HG02763 (cell line): ENCODE data around the gene CS.
"Not testable (repeated sequence)": the region's sequence is repeated elsewhere in the genome, so short reads cannot be mapped to it uniquely, and the experiment has no call there.

Experiments
- ATAC-seq: cut with Tn5 transposase; IDR thresholded peaks from one replicate; pipeline ENCODE4 v1.9.1; 2021; ENCODE audit warnings: mild to moderate bottlenecking, moderate library complexity; ENCODE audit not compliant: unreplicated experiment

CS gene

DNA sequence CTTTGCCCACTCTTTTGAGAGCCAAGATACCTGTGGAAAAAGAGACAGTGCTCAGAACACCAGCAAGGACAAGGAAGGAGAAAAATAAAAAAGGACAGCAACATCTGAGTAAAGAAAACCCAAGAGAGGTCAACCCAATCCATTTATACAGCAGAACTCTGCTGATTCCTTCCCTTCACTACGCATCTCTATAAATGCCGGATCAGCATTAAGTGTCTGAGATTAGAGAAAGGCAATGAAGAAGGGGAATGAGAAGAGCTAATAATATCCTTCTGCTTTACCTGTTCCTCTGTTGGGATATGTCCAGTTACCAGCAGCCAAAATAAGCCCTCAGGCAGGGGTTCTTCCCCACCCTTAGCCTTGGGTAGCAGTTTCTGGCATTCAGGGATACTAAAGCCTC, 17.6 kb downstream of the CS start:
- ATAC-seq, result no peak

DNA sequence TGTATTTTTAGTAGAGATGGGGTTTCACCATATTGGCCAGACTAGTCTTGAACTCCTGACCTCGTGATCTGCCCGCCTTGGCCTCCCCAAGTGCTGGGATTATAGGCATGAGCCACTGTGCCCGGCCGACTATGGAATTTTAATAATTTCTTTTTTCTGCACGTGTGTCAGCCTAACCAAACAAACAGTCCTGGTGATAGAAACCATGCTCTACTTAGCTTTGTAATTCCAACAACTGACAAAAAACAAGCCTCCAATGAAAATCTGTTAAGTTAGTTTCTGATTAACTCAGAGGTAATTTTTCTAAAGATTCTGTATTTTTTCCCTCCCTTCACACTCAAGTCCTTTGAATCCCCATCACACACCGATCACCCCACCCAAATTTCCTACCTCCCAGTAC, 18.1 kb downstream of the CS start:
- no peak for ATAC-seq

DNA sequence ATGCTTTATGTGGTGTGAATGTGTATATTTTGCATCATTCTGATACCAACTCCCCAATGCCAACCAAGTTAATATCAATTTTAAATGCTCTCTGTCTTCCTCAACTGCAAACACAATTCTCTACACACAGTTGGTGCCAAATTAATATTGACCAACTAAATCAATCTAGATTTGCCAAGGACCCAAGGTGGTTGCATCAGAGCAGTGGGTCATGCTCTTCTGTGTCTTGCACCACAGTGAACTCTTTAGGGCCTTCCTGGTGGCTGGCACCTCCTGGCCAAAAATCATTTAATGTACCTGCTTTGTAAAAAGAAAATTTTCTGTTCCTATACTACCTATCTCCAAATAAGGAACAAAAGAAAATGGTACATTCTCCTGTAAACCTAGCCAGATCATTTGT, 19.3 kb downstream of the CS start:
- ATAC-seq, result no peak

DNA sequence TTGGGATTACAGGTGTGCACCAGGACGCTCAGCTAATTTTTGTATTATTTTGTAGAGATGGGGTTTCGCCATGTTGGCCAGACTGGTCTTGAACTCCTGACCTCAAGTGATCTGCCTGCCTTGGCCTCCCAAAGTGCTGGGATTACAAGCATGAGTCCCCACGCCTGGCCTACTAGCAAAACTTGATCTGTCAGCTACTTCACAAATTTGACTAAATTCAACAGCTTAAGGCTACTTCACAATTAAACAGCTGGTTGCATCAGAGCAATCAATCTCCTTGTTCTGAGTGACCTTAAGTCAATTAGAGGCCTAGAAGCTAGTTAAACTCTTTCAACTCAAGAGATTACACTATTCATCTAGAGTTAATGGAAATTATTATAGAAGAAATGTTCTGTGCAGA, 21.2 kb downstream of the CS start:
- ATAC-seq, result no peak

DNA sequence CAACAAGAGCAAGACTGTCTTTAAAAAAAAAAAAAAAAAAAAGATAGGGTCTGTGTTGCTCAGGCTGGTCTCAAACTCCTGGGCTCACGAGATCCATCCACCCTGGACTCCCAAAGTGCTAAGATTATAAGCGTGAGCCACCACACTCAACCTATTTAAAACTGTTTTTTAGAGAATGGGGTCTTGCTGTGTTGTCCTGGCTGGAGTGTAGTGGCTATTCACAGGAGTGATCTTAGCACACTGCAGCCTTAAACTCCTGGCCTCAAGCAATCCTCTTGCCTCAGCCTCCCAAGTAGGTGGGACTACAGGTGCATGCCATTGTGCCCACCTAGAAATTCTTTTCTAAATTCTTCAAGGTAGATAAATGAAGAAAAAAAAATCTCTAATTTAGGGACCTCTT, 25.8 kb downstream of the CS start:
- no peak for ATAC-seq

DNA sequence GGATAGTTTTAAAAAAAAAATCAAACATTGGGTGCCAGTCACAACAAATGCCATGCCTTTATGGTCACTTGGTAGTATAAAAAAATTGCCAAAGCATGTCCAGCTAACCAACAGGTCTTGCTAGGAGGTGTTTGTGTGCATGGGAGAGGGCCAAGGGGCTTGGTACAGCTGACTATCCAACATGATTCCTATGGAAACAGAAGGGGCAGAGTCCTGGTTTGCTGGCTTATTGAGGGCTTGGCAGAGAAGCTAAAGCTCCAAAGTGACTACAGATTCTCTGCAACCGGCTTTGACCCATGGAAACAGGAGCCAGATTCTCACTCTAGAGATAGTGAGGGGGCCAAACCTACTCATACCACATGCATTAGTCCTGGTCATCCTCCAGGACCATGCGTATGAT, 27.7 kb downstream of the CS start:
- not testable (repeated sequence) for ATAC-seq

DNA sequence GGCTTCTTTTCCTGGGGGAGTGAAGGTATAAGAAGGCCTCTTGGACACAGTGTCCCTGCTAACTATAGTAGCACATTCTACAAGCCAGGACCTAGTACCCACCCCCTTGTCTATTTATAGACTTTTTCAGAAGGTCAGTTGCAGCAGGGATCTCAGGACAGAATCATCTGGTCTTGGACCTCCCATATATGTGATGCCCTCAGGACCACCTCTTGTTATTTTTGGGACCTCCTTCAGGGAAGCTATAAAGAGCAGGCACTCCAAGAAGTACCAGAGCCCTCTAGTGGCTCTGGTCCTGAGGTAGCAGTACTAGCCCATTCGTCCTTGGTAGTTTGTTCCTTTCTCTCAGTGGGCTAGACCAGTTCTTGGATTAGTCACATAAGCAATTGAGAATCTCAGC, 29.1 kb downstream of the CS start:
- ATAC-seq, result no peak

DNA sequence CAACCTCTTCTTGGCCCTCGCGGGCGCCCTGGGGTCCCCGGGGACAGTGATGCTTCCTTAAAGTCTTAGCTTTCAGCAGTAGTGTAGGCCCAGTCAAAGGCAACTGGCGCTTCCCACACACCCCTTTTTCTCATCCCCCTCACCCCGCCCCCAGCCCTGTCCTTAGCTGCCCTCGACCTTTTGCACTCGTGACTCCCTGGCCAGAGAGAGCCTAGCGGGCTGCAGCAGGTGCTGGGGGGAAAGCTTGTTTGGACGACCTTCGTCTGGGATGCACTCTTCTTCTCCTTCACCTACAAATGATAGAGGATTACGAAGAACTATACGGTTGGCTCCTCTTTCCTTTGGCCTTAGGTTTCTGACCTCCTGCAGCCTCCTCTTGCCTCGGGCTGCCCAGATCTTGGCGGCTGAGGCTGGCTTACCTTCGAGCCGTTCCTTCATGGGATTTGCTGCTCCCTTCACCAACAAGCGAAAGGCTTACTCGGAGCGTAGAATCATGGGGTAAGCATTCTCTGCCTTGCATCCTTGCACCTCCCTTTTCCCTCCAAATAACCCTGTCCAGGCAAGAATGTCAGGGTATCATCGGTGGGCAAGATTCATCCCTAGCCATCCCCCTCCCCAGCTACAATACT, 32.6 kb downstream of the CS start:
- ATAC-seq, result peak; percentile 1

DNA sequence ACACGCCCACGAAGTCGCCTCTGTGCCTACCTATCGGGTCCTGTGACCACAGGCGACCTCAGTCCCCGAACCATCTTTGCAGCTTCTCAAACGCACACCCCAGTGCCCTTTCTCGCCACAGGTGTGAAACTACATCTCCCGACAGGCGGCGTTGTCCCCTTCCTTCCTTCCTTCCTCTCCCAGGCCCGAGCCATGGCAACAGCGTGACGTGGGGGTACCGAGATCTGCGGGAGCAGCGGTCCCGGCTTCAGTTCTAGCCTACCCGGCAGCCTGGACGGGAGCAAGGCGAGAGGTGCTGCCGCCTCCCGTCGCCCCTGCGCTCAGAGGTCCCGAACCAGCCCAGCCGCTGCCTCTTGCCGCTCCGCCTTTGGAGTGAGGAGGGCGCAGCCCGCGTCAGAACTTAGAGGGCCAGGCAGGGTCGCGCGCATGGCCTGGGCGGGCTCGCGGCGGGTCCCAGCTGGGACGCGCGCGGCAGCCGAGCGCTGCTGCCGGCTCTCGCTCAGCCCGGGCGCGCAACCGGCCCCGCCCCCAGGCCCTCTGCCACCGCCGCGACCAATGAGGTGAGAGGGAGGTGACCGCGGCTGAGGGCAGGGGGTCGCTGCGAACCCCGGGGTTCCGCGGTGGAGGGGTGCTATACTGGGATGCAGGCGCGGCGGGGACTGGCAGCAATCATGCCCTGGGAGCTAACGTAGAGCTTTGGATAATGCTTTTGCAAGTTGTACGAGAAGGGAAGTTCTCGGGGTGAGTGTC, 33.3 kb downstream of the CS start, which contains the start of gene COQ10A:
COQ10A (plus strand) TSS at position 250 of the 750 bp plus-strand sequence; CDS start at position 427, 177 bp downstream.
- ATAC-seq, result peak; percentile 87

DNA sequence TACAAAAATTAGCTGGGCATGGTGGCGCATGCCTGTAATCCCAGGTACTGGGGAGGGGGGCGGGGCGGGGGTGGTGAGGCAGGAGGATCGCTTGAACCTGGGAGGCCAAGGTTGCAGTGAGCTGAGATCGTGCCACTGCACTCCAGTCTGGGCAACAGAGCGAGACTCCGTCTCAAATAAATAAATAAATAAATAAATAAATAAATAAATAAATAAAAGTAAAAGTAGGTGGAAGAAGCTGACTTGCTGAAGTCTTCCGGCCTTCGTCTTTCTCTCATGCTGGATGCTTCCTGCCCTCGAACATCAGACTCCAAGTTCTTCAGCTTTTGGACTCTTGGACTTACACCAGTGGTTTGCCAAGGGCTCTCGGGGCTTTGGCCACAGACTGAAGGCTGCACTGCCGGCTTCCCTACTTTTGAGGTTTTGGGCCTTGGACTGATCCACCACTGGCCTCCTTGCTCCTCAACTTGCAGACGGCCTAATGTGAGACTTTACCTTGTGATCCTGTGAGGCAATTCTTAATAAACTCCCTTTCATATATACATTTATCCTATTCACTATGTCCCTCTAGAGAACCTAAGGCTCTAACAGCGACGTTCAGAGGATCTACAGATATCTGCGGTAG, 34.0 kb downstream of the CS start:
- ATAC-seq, result not testable (repeated sequence)

DNA sequence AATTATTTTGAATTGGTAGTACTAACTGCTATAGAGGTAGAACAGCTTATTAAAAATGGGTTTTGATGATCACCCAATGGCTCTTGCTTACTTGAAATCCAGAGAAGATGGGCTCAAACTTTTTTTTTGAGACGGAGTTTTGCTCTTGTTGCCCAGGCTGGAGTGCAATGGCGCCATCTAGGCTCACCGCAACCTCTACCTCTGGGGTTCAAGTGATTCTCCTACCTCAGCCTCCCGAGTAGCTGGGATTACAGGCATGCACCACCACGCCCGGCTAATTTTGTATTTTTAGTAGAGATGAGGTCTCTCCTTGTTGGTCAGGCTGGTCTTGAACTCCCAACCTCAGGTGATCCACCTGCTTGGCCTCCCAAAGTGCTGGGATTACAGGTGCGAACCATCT, 37.2 kb downstream of the CS start:
- not testable (repeated sequence) for ATAC-seq

DNA sequence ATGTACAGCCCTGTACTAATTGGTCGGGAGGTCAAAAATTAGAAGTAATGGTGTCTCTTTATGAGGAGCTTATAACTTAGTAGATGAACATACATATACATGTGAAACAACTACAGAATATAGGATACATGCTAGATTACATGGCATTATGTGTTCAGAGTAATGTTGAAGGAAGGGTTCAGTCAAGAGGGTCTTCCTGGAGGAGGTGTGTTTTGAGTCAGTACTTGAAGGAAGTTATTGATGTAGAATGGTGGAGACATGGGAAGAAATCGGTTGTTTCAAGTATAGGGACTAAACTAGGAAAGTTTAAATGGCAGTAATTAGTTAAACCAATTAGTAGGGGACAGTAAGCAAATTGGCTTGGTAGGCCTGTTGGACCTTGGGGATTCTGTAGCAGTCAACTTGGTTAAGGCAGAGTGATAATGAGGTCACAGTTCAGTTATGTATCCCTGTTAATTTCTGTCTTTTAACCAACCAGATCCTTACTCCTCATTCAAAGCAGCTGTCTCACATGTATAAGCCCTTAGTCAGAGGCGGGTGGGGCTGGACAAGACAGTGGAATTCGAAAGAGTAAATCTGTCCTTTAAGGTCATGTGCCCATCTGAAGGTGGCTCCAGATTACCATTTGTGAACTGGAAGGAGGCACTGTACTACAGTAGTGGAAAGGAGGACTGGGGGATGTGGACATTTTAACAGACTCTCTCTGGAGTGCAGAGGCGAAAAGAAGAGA, 38.5 kb downstream of the CS start:
- no peak for ATAC-seq

DNA sequence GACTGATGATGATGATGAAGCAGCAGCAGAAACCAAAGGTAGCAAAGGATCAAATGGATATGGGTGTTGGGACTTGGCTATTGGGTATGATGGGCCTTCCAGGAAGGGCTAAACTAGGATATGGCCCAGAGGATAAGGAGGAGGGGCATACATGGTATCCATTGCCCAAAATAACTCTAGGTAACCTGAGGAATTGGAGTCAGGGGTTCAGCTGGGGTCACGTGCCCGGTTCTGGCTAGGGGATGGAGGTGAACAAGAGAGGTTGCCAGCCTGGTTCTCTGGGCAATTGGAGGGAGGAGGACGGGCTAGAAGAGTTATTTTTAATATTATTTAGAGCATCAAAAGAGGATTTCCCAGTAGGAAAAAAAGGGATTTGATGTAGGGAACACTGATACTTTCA, 39.2 kb downstream of the CS start:
- ATAC-seq, result no peak

DNA sequence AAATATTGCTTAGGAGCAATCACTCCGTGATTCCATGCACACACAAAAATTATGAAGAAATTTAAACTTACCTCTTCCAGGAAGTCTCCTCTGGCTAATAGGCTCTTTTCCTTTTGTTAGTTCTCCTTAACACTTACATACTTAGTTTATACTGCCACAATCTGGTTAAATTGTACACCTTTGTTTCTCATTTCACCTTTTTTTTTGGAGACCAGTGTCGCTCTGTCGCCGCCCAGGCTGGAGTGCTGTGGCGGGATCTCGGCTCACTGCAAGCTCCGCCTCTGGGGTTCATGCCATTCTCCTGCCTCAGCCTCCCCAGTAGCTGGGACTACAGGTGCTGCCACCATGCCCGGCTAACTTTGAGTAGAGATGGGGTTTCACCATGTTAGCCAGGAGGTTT, 39.8 kb downstream of the CS start:
- no peak for ATAC-seq

DNA sequence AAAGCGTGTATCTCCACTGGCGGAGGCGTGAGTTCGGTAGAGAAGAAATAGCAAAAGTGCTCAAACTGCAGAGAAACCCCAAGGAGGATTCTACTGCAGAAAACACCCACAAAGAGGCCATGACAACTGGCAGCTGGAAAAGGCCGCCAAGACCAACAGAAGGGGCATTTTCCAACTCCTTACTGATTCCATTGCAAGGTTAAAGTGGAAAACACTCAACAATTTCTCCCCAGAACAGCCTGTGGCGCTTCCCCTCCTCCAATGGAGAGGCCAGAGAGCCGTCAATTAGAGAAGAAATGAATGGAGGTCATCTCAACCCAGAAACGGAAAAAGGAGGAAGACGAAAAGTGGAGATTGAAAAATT, 41.3 kb downstream of the CS start:
- no peak for ATAC-seq

DNA sequence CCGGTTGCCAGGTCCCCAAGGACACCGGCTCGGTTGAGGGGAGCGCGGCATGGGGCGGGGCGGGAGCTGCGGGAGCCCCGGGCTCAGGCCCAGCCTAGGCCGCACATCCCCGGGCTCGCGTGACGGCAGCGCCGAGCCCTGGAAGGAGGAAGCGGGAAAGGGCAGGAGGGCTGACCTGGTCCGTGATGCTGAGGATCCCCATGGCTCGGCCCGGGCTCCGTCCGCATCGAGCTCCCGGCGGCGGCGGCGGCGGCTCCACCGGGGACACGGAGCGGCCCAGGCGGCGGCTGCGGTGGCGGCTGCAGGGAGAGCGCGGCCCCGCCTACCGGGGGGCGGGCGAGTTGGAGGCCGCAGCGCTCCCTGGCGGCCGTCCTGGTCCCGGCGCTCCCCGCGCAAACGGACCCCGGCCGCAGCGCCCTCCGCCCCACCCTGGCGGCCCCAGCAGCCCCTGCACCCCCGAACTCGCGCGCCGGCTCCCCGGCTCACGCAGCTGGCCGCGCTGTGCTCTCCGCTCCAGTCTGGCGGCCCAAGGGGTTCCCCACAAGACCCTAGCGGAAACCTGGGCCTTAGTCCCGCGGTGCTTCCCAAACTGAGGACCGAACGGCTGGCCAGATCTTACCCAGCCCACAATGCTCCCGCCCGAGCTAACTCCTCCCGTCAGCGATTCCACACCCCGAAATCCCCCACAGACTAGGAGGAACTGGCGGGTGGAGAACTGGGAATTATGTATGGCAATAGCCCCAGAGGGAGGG, 41.9 kb downstream of the CS start, which contains the start of gene ANKRD52:
ANKRD52 (minus strand) TSS at position 317 of the 752 bp plus-strand sequence; CDS start at position 202, 115 bp downstream.
- ATAC-seq, result peak; percentile 81

DNA sequence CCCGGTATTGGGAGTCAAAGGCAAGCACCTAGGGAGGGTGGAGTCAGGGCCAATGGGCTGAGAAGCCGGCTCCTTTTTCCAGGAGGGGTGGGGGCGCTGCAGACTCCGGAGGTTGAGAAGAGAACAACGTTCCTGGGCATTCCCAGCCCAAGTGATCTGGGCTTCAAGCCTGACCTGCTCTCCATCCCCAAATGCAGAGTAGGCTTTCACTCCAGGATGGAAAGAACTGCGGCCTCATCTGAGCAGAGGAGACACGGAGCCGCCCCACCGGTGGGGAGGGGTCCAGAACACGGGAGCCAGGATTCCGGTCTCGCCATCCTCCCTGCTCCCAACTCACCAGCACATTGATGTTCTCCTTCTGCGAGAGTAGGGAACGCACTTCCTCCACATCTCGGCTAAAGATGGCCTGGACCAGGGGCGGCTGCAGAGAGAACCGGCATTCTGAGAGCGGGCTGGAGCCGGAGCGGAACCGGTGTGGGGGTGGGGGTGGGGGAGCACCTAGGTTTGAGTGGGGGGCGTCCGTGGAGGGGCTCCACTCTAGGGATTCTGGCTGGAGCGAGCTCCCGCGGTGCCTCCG, 42.6 kb downstream of the CS start:
- no peak for ATAC-seq

DNA sequence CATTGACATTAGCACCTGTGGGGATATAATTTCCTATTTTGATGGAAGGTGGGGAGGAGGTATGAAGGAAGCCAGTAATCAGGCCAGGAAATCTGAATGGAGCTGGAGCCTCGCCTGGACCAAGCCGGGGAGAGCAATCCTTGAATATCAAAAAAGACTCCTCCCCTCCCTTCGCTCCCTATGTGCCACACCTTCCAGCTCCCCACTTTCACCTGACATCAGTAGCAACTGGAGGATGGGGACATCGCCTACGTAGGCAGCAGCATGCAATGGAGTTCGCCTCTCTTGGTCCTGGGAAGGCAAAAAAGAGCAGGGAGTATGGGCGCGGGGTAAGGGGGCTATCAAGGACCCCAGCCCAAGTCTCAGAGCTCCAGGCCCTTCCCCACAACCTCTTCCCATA, 43.1 kb downstream of the CS start:
- ATAC-seq, result no peak

DNA sequence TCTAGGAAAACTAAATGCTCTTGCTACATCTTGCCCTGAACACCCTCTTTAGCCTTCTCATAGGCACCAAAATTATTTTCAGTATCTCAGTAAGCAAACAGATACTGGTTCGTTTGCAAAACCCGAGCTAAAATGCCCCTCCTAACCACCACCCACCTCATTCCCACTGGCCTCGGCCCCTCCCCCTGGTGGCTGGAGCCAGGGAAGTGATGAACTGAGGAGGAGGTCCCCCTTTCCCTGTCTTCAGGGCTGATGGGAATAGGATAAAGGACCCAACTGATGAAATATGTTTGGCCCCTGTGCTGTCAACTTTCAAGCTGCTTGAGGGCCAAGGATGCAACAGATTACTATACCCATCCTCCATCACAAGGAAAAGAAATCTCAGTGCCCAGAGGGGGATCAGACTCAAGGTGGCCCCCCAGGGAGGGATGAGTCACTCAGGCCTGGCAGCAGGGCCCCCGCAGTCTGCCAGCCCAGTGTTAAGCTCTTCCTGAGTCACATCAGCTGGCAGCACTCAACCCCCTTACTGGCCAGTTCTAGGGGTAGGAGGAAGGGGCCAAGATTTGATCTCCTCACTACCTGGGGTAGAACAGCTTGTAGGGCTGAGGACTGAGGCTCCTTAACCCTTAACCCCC, 43.7 kb downstream of the CS start:
- ATAC-seq, result no peak

DNA sequence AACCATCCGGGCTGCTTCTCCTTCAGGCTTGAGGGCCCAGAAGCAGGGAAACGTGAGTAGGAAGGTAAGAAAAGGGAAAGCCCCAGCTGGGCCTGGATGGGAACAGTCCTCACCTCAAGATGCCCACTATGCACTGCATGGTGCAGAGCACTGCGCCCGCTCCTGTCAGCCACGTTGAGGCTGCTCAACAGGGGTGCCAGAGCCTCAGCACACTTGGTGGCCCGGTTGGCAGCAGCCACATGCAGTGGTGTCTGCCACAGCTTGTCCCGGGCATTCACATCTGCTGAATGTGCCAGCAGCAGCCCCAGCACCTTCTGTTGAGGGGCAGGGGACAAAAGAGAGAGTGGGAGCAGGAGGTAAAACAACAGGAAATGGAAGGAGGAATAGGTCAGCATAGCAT, 44.5 kb downstream of the CS start:
- ATAC-seq, result no peak
